Measurements from ENCODE around the gene FAM83E. TPM values are rescaled to one million over a fixed set of nuclear protein-coding genes. Genes with fewer than 3 reads are reported as not detected.

FAM83E gene
- not detected for total RNA-seq

- TF ChIP-seq, protein P1, sequence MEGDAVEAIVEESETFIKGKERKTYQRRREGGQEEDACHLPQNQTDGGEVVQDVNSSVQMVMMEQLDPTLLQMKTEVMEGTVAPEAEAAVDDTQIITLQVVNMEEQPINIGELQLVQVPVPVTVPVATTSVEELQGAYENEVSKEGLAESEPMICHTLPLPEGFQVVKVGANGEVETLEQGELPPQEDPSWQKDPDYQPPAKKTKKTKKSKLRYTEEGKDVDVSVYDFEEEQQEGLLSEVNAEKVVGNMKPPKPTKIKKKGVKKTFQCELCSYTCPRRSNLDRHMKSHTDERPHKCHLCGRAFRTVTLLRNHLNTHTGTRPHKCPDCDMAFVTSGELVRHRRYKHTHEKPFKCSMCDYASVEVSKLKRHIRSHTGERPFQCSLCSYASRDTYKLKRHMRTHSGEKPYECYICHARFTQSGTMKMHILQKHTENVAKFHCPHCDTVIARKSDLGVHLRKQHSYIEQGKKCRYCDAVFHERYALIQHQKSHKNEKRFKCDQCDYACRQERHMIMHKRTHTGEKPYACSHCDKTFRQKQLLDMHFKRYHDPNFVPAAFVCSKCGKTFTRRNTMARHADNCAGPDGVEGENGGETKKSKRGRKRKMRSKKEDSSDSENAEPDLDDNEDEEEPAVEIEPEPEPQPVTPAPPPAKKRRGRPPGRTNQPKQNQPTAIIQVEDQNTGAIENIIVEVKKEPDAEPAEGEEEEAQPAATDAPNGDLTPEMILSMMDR (IDR thresholded peaks at IDR 0.05; ENCODE audit: low read depth): no peak
Measured at GRCh38 chr19:48614436-48615230, at the start of gene FAM83E. Gene FAM83E, minus strand, starts transcription at chr19:48615076. Its CDS starts 1,704 bp downstream, at chr19:48613372.

GRCh38 chr19:48664476-48664875, 49.6 kb upstream of the FAM83E start:
- TF ChIP-seq, protein P1 (IDR thresholded peaks at IDR 0.05; ENCODE audit: low read depth): no peak

DNA sequence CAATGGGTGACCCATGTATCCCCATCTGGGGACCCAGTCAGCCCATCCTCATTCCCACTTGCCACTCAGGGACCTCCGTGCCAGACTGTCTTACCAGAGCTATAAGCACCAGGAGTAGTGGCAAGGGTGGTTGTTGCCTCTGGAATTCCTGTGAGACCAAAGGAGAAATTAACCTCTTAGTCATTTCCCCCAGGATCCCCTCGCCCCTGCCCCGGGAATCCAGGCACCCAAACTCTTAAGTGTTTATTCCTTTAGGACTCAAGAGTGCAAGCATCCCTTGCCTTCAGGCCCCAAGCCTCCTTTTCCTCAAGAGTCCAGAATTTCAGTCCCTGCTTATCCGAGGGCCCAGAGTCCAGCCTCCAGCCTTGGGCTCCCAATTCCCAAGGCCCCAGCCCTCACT, 48.8 kb upstream of the FAM83E start:
- TF ChIP-seq, protein P1 (IDR thresholded peaks at IDR 0.05; ENCODE audit: low read depth): no peak

DNA sequence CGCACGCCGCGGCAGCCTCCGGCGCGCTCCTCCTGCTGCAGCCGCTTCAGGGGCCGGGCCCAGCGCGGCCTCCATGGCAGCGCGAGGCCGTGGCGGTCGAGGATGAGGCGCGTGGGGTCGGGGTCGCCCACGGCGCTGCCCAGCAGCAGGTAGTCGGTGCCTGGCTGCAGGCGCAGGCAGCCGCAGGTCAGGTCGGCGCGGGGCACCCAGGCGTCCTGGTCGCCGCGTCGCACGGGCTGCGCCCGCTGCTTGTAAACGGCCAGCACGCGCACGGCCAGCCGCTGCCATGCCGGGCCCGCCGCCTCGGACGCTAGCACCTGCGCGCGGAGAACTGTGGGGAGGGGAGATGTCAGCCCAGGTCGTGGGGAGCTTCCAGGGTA, 46.8 kb upstream of the FAM83E start:
- TF ChIP-seq, protein P1 (IDR thresholded peaks at IDR 0.05; ENCODE audit: low read depth): no peak

DNA sequence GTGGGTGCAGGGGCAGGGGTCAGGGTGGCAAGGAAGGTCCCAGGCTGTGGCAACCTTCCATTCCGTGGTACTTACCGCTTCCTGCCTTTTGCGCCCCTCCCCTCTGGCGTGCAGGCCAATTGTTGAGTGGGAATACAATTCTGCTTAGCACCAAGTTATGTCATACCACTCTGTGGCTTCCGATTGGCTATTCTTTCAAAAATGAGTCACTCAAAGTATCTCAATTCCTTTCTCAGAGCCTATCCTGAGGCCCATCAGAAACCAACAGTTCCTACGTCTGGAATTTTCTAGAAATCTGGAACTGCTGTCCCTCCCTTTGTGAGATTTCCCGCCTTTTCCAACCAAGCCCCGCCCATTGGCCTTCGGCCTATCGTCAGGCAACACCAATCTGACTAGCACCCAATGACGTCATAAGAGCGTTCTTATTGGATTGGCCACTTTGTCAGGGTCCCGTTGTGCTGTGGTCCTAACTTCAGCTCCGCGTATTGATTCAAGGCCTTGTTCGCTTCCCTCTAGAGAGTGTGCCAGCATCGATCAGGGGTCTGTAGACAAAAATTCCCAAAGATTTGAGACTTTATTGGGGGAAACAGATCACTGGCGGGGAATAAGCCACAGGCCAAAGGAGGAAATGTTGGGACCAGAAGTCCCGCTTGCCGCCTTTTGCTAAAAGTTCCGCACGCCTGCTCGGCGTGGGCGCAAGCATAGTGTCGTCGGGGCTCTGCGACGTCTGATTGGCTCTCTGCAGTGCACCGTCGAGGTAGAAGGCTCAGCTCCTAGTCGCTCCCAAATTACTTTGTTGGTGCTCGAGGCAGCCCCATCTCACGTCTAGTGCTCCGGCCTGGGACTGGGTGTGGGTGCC, 46.2 kb upstream of the FAM83E start:
- TF ChIP-seq, protein P1 (IDR thresholded peaks at IDR 0.05; ENCODE audit: low read depth): no peak

GRCh38 chr19:48659768-48660167, 44.9 kb upstream of the FAM83E start:
- TF ChIP-seq, protein P1 (IDR thresholded peaks at IDR 0.05; ENCODE audit: low read depth): no peak

GRCh38 chr19:48658483-48658882, 43.6 kb upstream of the FAM83E start:
- TF ChIP-seq, protein P1 (IDR thresholded peaks at IDR 0.05; ENCODE audit: low read depth): no peak
